ENCODE measurements around the gene DDX19B. TPM values are rescaled to one million over a fixed set of nuclear protein-coding genes. Genes with fewer than 3 reads are reported as not detected.
"Not testable (repeated sequence)": the region's sequence is repeated elsewhere in the genome, so short reads cannot be mapped to it uniquely, and the experiment has no call there.

DDX19B gene
- total RNA-seq = 10 to 100 TPM; 22.1 to 45.7 (median 32.2) TPM
- 10 to 100 TPM; 26.0 to 55.7 (median 35.9) TPM for polyA plus RNA-seq
- long read RNA-seq, donor 1, transcript DDX19B-201 (12 exons, 3,386 nt) = major isoform, 7 of 16 reads
- long read RNA-seq, donor 1, partial matches to known transcripts = 6 of 16 reads
- long read RNA-seq, donor 1, other reads (novel, unspliced or antisense) = 0 of 16 reads
- long read RNA-seq, donor 2, partial matches to known transcripts = 0 of 7 reads
- long read RNA-seq, donor 2, other reads (novel, unspliced or antisense) = 0 of 7 reads
- long read RNA-seq, donor 3, transcript DDX19B-201 (12 exons, 3,386 nt) = major isoform, 7 of 7 reads
- long read RNA-seq, donor 3, partial matches to known transcripts = 0 of 7 reads
- long read RNA-seq, donor 3, other reads (novel, unspliced or antisense) = 0 of 7 reads
- long read RNA-seq, donor 4, transcript DDX19B-201 (12 exons, 3,386 nt) = major isoform, 26 of 36 reads
- long read RNA-seq, donor 4, partial matches to known transcripts = 4 of 36 reads
- long read RNA-seq, donor 4, other reads (novel, unspliced or antisense) = 4 of 36 reads
- long read RNA-seq, donor 5, transcript DDX19B-201 (12 exons, 3,386 nt) = major isoform, 28 of 46 reads
- long read RNA-seq, donor 5, partial matches to known transcripts = 1 of 46 reads
- long read RNA-seq, donor 5, other reads (novel, unspliced or antisense) = 10 of 46 reads
- long read RNA-seq, donor 6, transcript DDX19B-201 (12 exons, 3,386 nt) = major isoform, 13 of 17 reads
- long read RNA-seq, donor 6, partial matches to known transcripts = 1 of 17 reads
- long read RNA-seq, donor 6, other reads (novel, unspliced or antisense) = 2 of 17 reads
- long read RNA-seq, donor 7, partial matches to known transcripts = 0 of 4 reads
- long read RNA-seq, donor 7, other reads (novel, unspliced or antisense) = 0 of 4 reads
- long read RNA-seq, donor 8, transcript DDX19B-201 (12 exons, 3,386 nt) = major isoform, 11 of 18 reads
- long read RNA-seq, donor 8, partial matches to known transcripts = 5 of 18 reads
- long read RNA-seq, donor 8, other reads (novel, unspliced or antisense) = 0 of 18 reads
- long read RNA-seq, donor 9, transcript DDX19B-201 (12 exons, 3,386 nt) = major isoform, 6 of 6 reads
- long read RNA-seq, donor 9, partial matches to known transcripts = 0 of 6 reads
- long read RNA-seq, donor 9, other reads (novel, unspliced or antisense) = 0 of 6 reads
- long read RNA-seq, donor 10, partial matches to known transcripts = 0 of 4 reads
- long read RNA-seq, donor 10, other reads (novel, unspliced or antisense) = 0 of 4 reads

GRCh38 chr16:70298988-70299938 is at the start of gene DDX19B:
Gene DDX19B (plus strand): TSS chr16:70299186. CDS start chr16:70299298, 112 bp downstream.
- Histone ChIP-seq H3K4me3 (peak within 1 kb of the TSS; percentile 71 to 100 (median 84)), H3K9me3 (replicated peaks in 1 of 3) (no peaks in the 10 kb centered on the region), H3K27ac (peak within 1 kb of the TSS; percentile 86 to 97 (median 92)), H3K4me1 (replicated peaks in 1 of 2) (peaks cover 0 to 17% of the 10 kb centered on the region in 2 donors), H3K27me3 (no peaks in the 10 kb centered on the region), H3K36me3 (replicated peaks in 1 of 2) (peaks cover 0 to 3% of the 10 kb centered on the region in 2 donors)
- TF ChIP-seq POLR2A (IDR thresholded peaks at IDR 0.05) (peak; percentile 36 to 73), CTCF (IDR thresholded peaks at IDR 0.05) (peak in 2 of 6 experiments; percentile 16 to 25)
- peak; percentile 80 to 91 (median 84) for DNase-seq
- WGBS, 4 donors = 0 to 1% (median 0%) methylated on average over 14 to 37 of the region's 37 CpGs
- intact Hi-C loops (cut with DNase I) = loop anchor here in 1 of 2 donors (10.0 kb wide), 1 partner anchor 46 kb away; the partner anchor contains the start of gene DDX19A

- intact Hi-C loops (cut with DNase I) = loop anchor here in 1 of 2 donors (10.0 kb wide), 1 partner anchor 95 kb away; no protein-coding TSS in a partner anchor
- H3K4me3 ChIP-seq; DNase-seq; H3K27me3 ChIP-seq; H3K27ac ChIP-seq; H3K9me3 ChIP-seq (replicated peaks in 1 of 3): not testable (repeated sequence)
- peaks cover 12 to 23% of the 10 kb centered on the region in 2 donors for H3K4me1 ChIP-seq (replicated peaks in 1 of 2)
- peaks cover 0 to 25% of the 10 kb centered on the region in 2 donors for H3K36me3 ChIP-seq (replicated peaks in 1 of 2)
- 77 to 83% (median 79%) methylated on average over 4 of the region's 4 CpGs for WGBS, 4 donors
These were observed 49.3 kb upstream of the DDX19B start for GRCh38 chr16:70249697-70250096.

GRCh38 chr16:70250748-70251628 is 48.0 kb upstream of the DDX19B start:
- H3K4me3 ChIP-seq = peak overlapping the region in 2 of 4 donors; percentile 34 to 97
- TF ChIP-seq CTCF (IDR thresholded peaks at IDR 0.05) = peak in 2 of 6 experiments; percentile 8 to 15
- TF ChIP-seq POLR2A (IDR thresholded peaks at IDR 0.05) = peak in 1 of 2 donors; percentile 23
- no peaks in the 10 kb centered on the region for H3K27me3 ChIP-seq
- H3K9me3 ChIP-seq (replicated peaks in 1 of 3) = no peaks in the 10 kb centered on the region
- intact Hi-C loops (cut with DNase I) = loop anchor here in 1 of 2 donors (10.0 kb wide), 1 partner anchor 96 kb away; no protein-coding TSS in a partner anchor
- H3K4me1 ChIP-seq (replicated peaks in 1 of 2) = peaks cover 12 to 23% of the 10 kb centered on the region in 2 donors
- peak overlapping the region in 4 of 5 donors; percentile 72 to 99 (median 85) for H3K27ac ChIP-seq
- DNase-seq = peak; percentile 44 to 76 (median 68)
- 1 to 60% (median 2%) methylated on average over 1 to 92 of the region's 92 CpGs for WGBS, 4 donors
- H3K36me3 ChIP-seq (replicated peaks in 1 of 2) = peaks cover 0 to 36% of the 10 kb centered on the region in 2 donors

Measured in adrenal gland (tissue), 19 donors.